ENCODE measurements around the gene PIP5K1B.

PIP5K1B gene

DNA sequence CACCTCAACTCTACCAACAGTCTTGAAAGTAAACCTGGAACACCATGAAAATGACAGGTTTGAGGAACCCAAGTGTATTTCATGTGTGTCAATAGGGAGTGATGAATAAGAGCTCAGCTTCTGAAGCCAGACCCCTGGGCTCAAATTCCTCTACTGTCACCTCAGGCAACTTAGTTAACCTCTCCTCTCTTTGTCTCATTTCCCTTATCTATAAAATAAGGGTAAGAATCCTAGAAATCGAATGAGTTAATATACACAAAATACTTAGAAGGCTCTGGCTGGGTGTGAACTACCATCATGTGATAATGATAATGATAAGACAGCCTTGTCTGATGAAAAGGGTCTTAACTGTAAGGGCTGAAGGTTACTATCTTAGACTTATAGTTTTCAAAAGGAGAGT is 66.3 kb downstream of the PIP5K1B start:
- no peak for TF ChIP-seq ZFX (IDR thresholded peaks at IDR 0.05)
- TF ChIP-seq, protein P1, sequence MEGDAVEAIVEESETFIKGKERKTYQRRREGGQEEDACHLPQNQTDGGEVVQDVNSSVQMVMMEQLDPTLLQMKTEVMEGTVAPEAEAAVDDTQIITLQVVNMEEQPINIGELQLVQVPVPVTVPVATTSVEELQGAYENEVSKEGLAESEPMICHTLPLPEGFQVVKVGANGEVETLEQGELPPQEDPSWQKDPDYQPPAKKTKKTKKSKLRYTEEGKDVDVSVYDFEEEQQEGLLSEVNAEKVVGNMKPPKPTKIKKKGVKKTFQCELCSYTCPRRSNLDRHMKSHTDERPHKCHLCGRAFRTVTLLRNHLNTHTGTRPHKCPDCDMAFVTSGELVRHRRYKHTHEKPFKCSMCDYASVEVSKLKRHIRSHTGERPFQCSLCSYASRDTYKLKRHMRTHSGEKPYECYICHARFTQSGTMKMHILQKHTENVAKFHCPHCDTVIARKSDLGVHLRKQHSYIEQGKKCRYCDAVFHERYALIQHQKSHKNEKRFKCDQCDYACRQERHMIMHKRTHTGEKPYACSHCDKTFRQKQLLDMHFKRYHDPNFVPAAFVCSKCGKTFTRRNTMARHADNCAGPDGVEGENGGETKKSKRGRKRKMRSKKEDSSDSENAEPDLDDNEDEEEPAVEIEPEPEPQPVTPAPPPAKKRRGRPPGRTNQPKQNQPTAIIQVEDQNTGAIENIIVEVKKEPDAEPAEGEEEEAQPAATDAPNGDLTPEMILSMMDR (conservative IDR thresholded peaks at IDR 0.05), result no peak
- no peak overlapping the region for H3K27ac ChIP-seq

DNA sequence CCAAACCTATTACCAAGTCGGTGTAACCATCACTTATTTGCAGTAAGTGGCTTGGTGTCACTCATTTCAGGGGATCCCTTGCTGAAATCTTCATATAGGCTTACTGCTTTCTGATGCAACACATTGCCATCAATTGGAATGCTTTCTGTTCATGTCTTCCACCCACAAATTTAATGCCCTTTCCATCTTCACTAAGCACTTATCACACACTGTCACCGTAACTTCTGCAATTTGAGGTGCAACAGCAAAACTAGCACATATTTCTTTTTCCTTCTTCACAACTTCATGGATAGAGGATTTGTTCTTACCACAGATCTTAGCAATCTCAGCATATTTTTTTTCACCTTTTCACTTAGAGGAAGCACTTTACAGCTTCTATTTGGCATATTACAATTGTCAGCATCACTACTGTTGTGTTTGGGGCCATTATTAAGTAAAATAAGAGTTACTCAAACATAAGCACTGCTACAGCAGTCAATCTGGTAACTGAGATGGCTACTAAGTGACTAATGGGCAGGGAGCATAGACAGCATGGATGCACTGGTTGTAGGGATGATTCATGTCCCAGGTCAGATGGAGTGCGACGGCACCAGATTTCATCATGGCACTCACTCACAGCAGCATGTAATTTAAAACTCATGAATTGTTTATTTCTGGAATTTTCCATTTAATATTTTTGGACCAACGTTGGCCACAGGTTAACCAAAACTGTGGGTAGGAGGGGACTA is 70.1 kb downstream of the PIP5K1B start:
- TF ChIP-seq ZFX (IDR thresholded peaks at IDR 0.05), result no peak
- TF ChIP-seq, protein P1 (conservative IDR thresholded peaks at IDR 0.05), result no peak

DNA sequence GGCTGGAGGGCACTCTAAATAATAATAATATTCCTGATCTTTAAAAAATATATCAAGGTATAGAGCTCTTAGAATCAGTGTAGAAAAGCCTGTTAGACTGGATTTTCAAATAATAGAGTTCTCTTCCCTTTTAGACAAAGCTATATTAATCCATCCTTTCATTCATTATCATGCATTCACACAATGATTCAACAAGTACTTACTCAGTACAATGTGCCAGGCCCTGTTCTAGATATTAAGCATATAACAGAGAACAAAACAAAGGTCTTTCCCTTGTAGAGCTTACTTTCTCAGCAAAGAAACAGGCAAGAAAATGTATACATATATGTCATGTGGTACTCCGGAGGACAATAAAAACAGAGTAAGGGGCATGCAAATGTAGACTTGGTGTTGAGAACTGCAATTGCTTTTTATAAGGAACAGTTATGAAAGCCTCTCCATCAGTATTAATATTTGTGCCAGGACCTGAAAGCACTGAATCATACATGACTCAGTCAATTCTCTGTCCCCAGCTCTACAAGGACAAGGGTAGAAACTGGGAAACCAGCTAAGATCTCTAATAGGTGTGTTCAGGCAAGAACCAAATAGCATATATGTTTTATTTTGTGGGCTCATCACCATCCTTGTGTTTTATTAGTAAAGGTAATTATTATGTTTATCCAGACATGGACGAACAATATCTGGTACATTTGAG is 72.2 kb downstream of the PIP5K1B start:
- no peak overlapping the region for H3K27ac ChIP-seq
- TF ChIP-seq ZFX (IDR thresholded peaks at IDR 0.05), result no peak
- TF ChIP-seq, protein P1 (conservative IDR thresholded peaks at IDR 0.05), result no peak

More for the DNA sequence above, 70.1 kb downstream of the PIP5K1B start:
- H3K27ac ChIP-seq, result no peak overlapping the region

DNA sequence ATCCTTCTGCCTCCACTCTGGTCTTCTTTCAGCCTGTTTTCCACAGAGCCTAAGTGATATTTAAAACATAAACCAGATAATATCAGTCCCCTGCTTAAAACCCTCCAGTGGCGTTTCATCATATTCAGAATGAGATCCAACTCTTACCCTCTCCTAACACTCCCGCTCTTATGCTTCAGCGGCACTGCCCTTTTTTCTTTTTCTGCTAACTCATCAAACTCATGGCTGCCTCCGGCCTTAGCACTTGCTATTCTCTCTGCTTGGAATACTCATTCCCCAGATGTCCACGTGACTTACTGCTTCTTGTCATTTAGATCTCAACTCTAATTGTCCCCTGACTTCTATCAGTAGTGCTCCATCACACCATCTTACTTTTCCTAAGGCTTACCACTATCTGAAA is 73.6 kb downstream of the PIP5K1B start:
- no peak overlapping the region for H3K27ac ChIP-seq

DNA sequence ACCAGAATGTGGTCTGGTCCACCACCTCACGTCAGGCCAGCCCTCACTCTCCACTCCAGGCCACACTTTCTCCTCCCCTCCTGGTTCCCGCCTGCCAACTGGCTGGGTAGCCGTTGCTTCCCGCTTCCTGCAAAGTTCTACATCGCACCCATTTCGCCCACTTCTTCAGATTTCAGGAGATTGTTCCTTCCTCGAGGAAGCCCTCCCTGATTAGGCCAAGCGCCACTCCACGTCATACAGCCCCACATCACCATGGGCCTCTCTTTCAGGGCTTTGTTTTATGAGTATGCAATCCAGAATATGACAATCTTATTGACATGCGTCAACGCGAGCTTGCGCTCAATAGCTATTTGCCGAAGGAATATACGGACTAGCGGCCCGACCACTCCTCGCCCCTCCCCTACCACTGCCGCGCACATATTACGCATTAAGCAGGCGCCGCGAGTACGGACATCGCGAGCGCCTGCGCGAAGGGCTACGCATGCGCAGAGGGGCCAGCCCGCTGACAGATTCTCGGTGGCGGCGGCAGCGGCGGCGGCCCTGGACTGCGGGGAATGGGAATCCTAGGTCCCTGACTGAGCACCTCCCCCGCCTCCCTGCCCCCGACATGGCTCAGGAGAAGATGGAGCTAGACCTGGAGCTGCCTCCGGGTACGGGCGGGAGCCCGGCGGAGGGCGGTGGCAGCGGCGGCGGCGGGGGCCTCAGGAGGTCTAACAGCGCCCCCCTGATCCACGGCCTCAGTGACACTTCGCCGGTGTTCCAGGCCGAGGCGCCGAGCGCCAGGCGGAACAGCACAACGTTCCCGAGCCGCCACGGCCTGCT is 74.7 kb downstream of the PIP5K1B start:
- TF ChIP-seq, protein P1 (conservative IDR thresholded peaks at IDR 0.05), result peak; percentile 60
- TF ChIP-seq ZFX (IDR thresholded peaks at IDR 0.05), result peak; percentile 72
- H3K27ac ChIP-seq, result peak overlapping the region; percentile 81

More for the DNA sequence above, 73.6 kb downstream of the PIP5K1B start:
- TF ChIP-seq, protein P1 (conservative IDR thresholded peaks at IDR 0.05), result no peak
- no peak for TF ChIP-seq ZFX (IDR thresholded peaks at IDR 0.05)

DNA sequence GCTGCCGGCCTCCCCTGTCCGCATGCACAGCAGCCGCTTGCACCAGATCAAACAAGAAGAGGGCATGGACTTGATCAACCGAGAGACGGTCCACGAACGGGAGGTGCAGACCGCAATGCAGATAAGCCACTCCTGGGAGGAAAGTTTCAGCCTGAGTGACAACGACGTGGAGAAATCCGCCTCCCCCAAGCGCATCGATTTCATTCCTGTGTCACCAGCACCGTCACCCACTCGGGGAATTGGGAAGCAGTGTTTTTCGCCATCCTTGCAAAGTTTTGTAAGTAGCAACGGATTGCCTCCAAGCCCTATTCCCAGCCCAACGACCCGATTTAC is 75.3 kb downstream of the PIP5K1B start:
- TF ChIP-seq ZFX (IDR thresholded peaks at IDR 0.05), result no peak
- TF ChIP-seq, protein P1 (conservative IDR thresholded peaks at IDR 0.05), result peak; percentile 34
- peak overlapping the region; percentile 81 for H3K27ac ChIP-seq

Measured in C4-2B (cell line).